ENCODE results near the gene DNM3.
"Not testable (repeated sequence)": the region's sequence is repeated elsewhere in the genome, so short reads cannot be mapped to it uniquely, and the experiment has no call there.

GRCh38 chr1:172079859-172080258, 238.6 kb downstream of the DNM3 start:
- not testable (repeated sequence) for TF ChIP-seq POLR2A, EP300, CTCF, POLR2AphosphoS5 (IDR thresholded peaks at IDR 0.05)
